NCI-H146 treated with DMSO at 0.1 percent for 48 hours (cell line): Measurements from ENCODE around the gene SYNRG.

Source experiments
- DNase-seq: peaks from one replicate; lab custom pipeline; 2025; ENCODE audit not compliant: unreplicated experiment; lab: John Stamatoyannopoulos, UW

The SYNRG gene

GRCh38 chr17:37505333-37505732, 103.9 kb downstream of the SYNRG start:
- DNase-seq: no peak

GRCh38 chr17:37503148-37503547, 106.1 kb downstream of the SYNRG start:
- DNase-seq: no peak

- DNase-seq: no peak
Observed at GRCh38 chr17:37502009-37502936, 106.9 kb downstream of the SYNRG start.

DNA sequence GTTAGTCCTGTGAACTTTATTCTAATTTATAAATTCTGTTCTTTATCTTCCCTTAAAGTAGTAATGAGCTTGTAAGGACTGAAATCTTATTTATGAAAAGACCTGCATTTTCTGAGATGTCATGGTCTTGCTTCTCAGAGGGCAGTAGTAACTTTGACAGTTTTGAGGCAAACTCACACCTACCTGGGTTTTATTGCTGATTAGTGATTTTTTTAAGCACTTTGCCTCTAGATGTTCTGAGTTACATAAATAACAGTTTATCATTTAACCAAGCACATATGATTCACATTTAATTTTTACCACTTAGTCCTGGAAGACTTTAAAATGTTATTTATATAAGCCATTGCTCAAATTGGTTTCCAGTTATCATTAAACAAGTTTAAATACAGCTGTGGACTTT, 108.8 kb downstream of the SYNRG start:
- no peak for DNase-seq

GRCh38 chr17:37494971-37495370, 114.2 kb downstream of the SYNRG start:
- DNase-seq: no peak

DNA sequence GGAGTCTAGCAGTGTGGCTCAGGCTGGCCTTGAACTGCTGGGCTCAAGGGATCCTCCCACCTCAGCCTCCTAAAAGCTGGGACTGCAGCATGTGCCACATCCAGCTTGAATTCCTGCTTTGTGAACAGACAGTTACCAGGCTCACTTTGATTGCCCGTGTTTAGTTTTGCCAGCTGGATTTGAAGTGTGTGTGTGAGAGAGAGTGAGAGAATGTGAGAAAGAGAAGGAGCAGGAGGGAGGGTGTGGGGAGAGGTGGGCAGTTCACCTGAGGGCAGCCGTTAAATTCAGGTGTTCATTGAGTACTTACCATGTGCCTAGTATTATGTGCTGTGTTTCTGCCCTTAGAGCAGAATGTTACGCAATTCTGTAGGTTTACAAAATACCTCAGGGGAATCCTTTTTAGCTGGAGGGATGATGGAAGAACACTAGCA, 114.8 kb downstream of the SYNRG start:
- DNase-seq: no peak

- no peak for DNase-seq
Observed at GRCh38 chr17:37493249-37494027, 115.8 kb downstream of the SYNRG start.

DNA sequence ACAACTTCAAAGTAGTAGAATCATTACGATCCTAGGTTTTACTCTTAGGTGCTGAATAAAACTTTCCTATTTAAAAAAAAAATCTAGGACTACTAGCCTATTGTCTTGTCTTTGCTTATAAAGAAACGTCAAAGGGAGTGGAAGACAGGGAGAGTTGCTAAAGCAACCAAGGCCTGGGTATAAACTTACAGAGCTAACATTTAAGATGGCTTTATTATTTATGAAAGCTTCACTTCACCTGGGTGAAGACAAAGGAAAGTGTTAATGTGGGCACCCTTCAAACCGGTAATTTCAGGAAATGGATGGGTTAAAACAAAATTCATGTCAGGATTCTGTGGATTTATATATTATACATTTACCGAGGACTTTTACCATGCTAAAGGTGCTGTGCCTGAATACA, 117.1 kb downstream of the SYNRG start:
- no peak for DNase-seq

- no peak for DNase-seq
Observed at GRCh38 chr17:37490638-37491614, 118.3 kb downstream of the SYNRG start.

- peak; percentile 43 for DNase-seq
Observed at GRCh38 chr17:37490022-37490587, 119.1 kb downstream of the SYNRG start.

DNA sequence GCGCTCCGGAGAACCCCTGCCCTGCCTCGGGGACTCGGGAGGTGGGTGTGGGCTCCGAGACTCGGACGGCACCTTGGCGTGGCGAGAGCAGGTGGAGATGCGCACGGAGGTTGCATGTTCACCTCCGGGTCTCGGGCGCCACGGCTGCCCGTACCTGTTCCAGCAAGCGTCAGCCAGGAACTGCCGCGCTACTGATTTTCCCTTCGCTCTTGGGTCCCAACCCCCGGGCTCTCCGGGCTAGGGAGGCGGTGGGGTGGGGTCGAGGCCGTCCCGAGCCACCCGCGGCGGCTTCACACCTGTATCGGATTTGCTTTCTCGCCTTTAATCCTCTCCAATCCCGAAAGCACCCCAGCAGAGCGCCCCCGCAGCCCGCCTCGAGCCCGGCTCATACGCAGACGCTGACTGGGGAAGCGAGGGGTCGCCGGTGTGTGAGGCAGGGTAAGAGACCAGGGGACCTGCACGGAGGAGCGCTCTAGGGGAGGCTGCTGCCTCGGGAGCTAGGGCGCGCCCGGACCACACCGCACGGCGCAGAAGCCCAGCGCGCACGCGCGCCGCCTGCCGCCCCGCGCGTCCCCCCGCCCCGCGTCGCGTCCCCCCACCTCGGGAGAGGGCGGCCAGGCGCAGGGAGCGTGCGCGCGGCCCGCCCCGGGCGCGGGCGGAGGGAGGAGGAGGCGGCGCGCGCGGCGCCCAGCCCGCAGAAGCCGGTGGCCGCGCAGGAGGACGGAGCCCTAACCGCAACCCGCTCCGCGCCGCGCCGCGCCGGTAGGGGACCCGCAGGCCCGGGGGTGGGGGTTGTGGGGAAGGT, 119.8 kb downstream of the SYNRG start, which contains the start of gene DUSP14:
DUSP14 (plus strand) TSS at position 695 of the 805 bp plus-strand sequence. CDS start 22,382 bp downstream, outside the sequence.
- peak; percentile 60 for DNase-seq

DNA sequence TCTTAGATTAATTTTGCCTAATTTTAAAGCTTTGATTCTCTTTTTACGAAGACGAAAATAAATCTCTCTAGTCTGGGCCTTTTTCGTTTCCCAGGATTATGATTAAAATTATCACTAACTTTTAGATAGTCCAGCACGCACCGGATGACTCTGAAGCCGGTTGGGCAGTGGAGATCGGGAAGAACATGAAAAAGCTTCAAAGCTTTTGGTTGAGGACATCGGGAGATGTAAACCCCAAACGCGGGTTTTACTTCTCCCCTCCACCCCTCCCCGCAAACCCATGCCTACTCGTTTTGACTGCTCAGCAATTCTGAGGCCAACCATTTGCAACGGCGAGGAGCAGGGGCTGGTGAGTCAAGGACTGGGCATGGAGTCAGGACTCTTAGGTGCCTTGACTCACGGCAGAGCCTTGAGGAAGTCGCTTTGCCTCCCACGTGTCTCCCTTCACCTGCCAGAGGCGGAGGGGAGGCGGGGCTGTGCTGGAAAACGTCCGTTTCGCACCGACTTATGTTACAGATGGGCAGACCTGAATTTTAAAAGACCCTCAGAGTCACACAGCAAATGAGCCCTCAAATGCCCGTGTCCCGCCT, 120.5 kb downstream of the SYNRG start:
- DNase-seq: peak; percentile 37

GRCh38 chr17:37488009-37488604, 121.1 kb downstream of the SYNRG start:
- DNase-seq: no peak

- DNase-seq: no peak
Observed at GRCh38 chr17:37485938-37486570, 123.2 kb downstream of the SYNRG start.

DNA sequence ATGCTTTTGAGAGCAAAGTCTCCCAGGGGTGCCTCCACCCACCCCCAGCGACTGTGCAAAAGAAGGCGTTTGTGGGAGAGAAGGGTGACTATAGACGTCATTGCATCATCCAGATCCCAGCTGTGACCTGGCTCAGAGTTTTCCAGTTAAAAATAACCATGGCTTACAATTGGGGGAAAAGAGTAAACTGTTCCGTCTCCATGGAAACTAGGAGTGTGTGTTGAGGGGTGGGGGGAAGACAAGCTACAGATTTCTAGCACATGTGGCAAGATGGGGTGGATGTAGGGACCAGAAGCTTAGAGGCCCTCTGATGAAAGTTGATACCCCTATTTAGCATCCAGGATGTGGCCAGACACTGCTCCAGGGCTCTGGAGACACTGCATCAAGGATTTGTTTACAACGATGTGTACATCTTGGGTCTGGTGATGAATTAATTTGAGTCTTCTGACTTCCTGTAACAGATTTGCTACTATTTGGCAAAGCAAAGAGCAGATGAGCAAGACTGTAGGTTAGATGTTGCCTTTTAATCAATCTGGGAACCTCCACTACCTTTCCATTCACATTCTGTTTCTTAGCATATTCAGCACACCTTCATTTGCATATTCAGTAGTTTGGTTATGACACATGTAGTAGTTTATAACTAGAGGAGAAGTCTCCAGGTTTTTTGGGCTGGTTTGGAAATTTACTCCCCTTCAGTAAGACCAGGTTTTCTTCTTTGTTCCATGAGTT, 125.7 kb downstream of the SYNRG start:
- no peak for DNase-seq

DNA sequence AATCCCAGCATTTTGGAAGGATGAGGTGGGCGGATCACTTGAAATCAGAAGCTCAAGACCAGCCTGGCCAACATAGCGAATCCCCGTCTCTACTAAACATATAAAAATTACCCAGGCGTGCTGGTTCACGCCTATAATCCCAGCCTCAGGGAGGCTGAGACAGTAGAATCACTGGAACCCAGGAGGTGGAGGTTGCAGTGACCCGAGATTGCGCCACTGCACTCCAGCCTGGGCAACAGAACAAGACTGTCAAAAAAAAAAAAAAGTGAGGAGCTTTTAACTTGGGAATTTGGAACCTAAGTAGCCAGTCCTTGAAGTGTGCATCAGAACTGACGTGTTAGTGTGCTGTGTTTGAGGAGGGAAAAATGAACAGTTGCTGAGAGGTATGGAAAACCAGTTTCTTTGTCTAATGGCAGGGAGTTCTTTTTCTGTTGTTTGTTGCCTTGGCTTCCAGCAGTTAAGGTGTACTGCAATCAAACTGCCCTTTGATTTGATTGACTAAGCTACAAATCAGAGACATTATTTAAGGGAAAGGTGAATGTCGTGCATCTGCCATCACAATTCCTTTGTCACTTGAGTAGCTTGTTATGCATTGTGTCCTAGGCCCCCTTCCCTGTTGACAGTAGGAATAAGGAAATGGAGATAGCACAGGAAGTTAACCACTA, 128.1 kb downstream of the SYNRG start:
- DNase-seq: no peak

- DNase-seq: no peak
Observed at GRCh38 chr17:37480427-37480826, 128.8 kb downstream of the SYNRG start.
